ENCODE results near the gene ZNF32.

The ZNF32 gene

GRCh38 chr10:43676331-43676730 is 27.6 kb upstream of the ZNF32 start:
- H3K9me2 ChIP-seq (replicated peaks; ENCODE audit: insufficient read depth, low read length) = no peaks in the 10 kb centered on the region
- H3K79me2 ChIP-seq (ENCODE audit: insufficient read depth, low read length) = no peaks in the 10 kb centered on the region
- no peak overlapping the region for H3K4me2 ChIP-seq (ENCODE audit: low read depth, low read length, poor library complexity, severe bottlenecking)
- H3K9ac ChIP-seq (ENCODE audit: low read length) = no peak overlapping the region
- H3K36me3 ChIP-seq (ENCODE audit: low read length) = no peaks in the 10 kb centered on the region
- H3K9me3 ChIP-seq (ENCODE audit: insufficient read depth, low read length) = no peaks in the 10 kb centered on the region
- H3K27ac ChIP-seq (ENCODE audit: low read depth, low read length) = no peak overlapping the region
- no peaks in the 10 kb centered on the region for H4K20me1 ChIP-seq (ENCODE audit: low read depth, low read length)
- no peaks in the 10 kb centered on the region for H3F3A ChIP-seq (ENCODE audit: insufficient read depth)
- no peak for TF ChIP-seq CTCF (IDR thresholded peaks at IDR 0.05; ENCODE audit: insufficient read depth, low read length, poor library complexity, severe bottlenecking)
- TF ChIP-seq EZH2phosphoT487 (conservative IDR thresholded peaks at IDR 0.05; ENCODE audit: low read length) = no peak
- no peak overlapping the region for H2AFZ ChIP-seq (ENCODE audit: low read depth, low read length, severe bottlenecking)
- no peaks in the 10 kb centered on the region for H3K27me3 ChIP-seq (ENCODE audit: low read length)
- H3K4me3 ChIP-seq (ENCODE audit: insufficient read depth, low read length, poor library complexity, severe bottlenecking) = no peak overlapping the region

GRCh38 chr10:43674553-43675210 is 26.0 kb upstream of the ZNF32 start:
- H3K4me2 ChIP-seq (ENCODE audit: low read depth, low read length, poor library complexity, severe bottlenecking) = no peak overlapping the region
- no peaks in the 10 kb centered on the region for H3F3A ChIP-seq (ENCODE audit: insufficient read depth)

GRCh38 chr10:43673471-43673870 is 24.8 kb upstream of the ZNF32 start:
- Histone ChIP-seq H3K4me2 (ENCODE audit: low read depth, low read length, poor library complexity, severe bottlenecking) (no peak overlapping the region), H3K4me3 (ENCODE audit: insufficient read depth, low read length, poor library complexity, severe bottlenecking) (no peak overlapping the region), H3K27me3 (ENCODE audit: low read length) (no peaks in the 10 kb centered on the region), H3K27ac (ENCODE audit: low read depth, low read length) (no peak overlapping the region), H2AFZ (ENCODE audit: low read depth, low read length, severe bottlenecking) (no peak overlapping the region), H3K79me2 (ENCODE audit: insufficient read depth, low read length) (no peaks in the 10 kb centered on the region), H3K9me3 (ENCODE audit: insufficient read depth, low read length) (no peaks in the 10 kb centered on the region), H3K36me3 (ENCODE audit: low read length) (no peaks in the 10 kb centered on the region), H4K20me1 (ENCODE audit: low read depth, low read length) (no peaks in the 10 kb centered on the region), H3F3A (ENCODE audit: insufficient read depth) (no peaks in the 10 kb centered on the region), H3K9me2 (replicated peaks; ENCODE audit: insufficient read depth, low read length) (no peaks in the 10 kb centered on the region), H3K9ac (ENCODE audit: low read length) (no peak overlapping the region)
- TF ChIP-seq EZH2phosphoT487 (conservative IDR thresholded peaks at IDR 0.05; ENCODE audit: low read length) (no peak), CTCF (IDR thresholded peaks at IDR 0.05; ENCODE audit: insufficient read depth, low read length, poor library complexity, severe bottlenecking) (no peak)

More at GRCh38 chr10:43674553-43675210, 26.0 kb upstream of the ZNF32 start:
- H3K27me3 ChIP-seq (ENCODE audit: low read length) = no peaks in the 10 kb centered on the region
- H2AFZ ChIP-seq (ENCODE audit: low read depth, low read length, severe bottlenecking) = no peak overlapping the region
- H3K9ac ChIP-seq (ENCODE audit: low read length) = no peak overlapping the region
- no peaks in the 10 kb centered on the region for H3K79me2 ChIP-seq (ENCODE audit: insufficient read depth, low read length)
- no peaks in the 10 kb centered on the region for H3K36me3 ChIP-seq (ENCODE audit: low read length)
- no peak overlapping the region for H3K4me3 ChIP-seq (ENCODE audit: insufficient read depth, low read length, poor library complexity, severe bottlenecking)
- no peaks in the 10 kb centered on the region for H3K9me2 ChIP-seq (replicated peaks; ENCODE audit: insufficient read depth, low read length)
- no peaks in the 10 kb centered on the region for H4K20me1 ChIP-seq (ENCODE audit: low read depth, low read length)
- no peak overlapping the region for H3K27ac ChIP-seq (ENCODE audit: low read depth, low read length)
- no peaks in the 10 kb centered on the region for H3K9me3 ChIP-seq (ENCODE audit: insufficient read depth, low read length)
- TF ChIP-seq EZH2phosphoT487 (conservative IDR thresholded peaks at IDR 0.05; ENCODE audit: low read length) (no peak), CTCF (IDR thresholded peaks at IDR 0.05; ENCODE audit: insufficient read depth, low read length, poor library complexity, severe bottlenecking) (no peak)
